Activated CD4-positive, CD25-positive, alpha-beta regulatory T cell treated with anti-CD3 and anti-CD28 coated beads, Interleukin-2, amount 50 U/mL, for 72 hours (primary cell): ENCODE data around the gene CLTA.
"Not testable (repeated sequence)": the region's sequence is repeated elsewhere in the genome, so short reads cannot be mapped to it uniquely, and the experiment has no call there.

ENCODE experiments used
- DNase-seq: peaks from one replicate; pipeline ENCODE4 v3.0.0; 2021

Gene CLTA

GRCh38 chr9:36159509-36159908 is 31.2 kb upstream of the CLTA start:
- not testable (repeated sequence) for DNase-seq

GRCh38 chr9:36160126-36160525 is 30.6 kb upstream of the CLTA start:
- DNase-seq: not testable (repeated sequence)

GRCh38 chr9:36161187-36161586 is 29.5 kb upstream of the CLTA start:
- no peak for DNase-seq

GRCh38 chr9:36162211-36162738 is 28.4 kb upstream of the CLTA start:
- no peak for DNase-seq

GRCh38 chr9:36163049-36163785 is 27.5 kb upstream of the CLTA start:
- DNase-seq: no peak

GRCh38 chr9:36163786-36164170 is 26.9 kb upstream of the CLTA start:
- no peak for DNase-seq

GRCh38 chr9:36164372-36164771 is 26.3 kb upstream of the CLTA start:
- DNase-seq: no peak

- no peak for DNase-seq
Measured at GRCh38 chr9:36164989-36165388, 25.7 kb upstream of the CLTA start.

GRCh38 chr9:36165826-36166167 is 24.9 kb upstream of the CLTA start:
- no peak for DNase-seq

GRCh38 chr9:36166168-36166927 is 24.4 kb upstream of the CLTA start:
- DNase-seq: peak; percentile 94

- no peak for DNase-seq
Measured at GRCh38 chr9:36169166-36169565, 21.6 kb upstream of the CLTA start, which contains the start of gene CCIN. CCIN (plus strand) TSS chr9:36169388; CDS start chr9:36169503, 115 bp downstream.

- no peak for DNase-seq
Measured at GRCh38 chr9:36169708-36170107, 21.0 kb upstream of the CLTA start.

- no peak for DNase-seq
Measured at GRCh38 chr9:36170531-36170930, 20.2 kb upstream of the CLTA start.

- no peak for DNase-seq
Measured at GRCh38 chr9:36173861-36174260, 16.9 kb upstream of the CLTA start.

- no peak for DNase-seq
Measured at GRCh38 chr9:36174271-36174670, 16.4 kb upstream of the CLTA start.

- DNase-seq: no peak
Measured at GRCh38 chr9:36174731-36175130, 16.0 kb upstream of the CLTA start.

- DNase-seq: not testable (repeated sequence)
Measured at GRCh38 chr9:36175209-36175608, 15.5 kb upstream of the CLTA start.

- DNase-seq: not testable (repeated sequence)
Measured at GRCh38 chr9:36176496-36176895, 14.2 kb upstream of the CLTA start.

- no peak for DNase-seq
Measured at GRCh38 chr9:36177571-36177970, 13.2 kb upstream of the CLTA start.

GRCh38 chr9:36180243-36180642 is 10.5 kb upstream of the CLTA start:
- DNase-seq: not testable (repeated sequence)

GRCh38 chr9:36187414-36187813 is 3.3 kb upstream of the CLTA start:
- DNase-seq: no peak

- DNase-seq: no peak
Measured at GRCh38 chr9:36188212-36188611, 2.5 kb upstream of the CLTA start.

GRCh38 chr9:36189976-36190375 is 745 bp upstream of the CLTA start:
- DNase-seq: no peak

GRCh38 chr9:36191290-36191645 is 547 bp downstream of the CLTA start:
- peak; percentile 56 for DNase-seq
